Esophagus muscularis mucosa (tissue), 3 donors: Measurements from ENCODE around the gene EPHA4.

Source experiments
- CTCF ChIP-seq, 3 experiments: fragments of 200-600 bp in 2 of 3; fragments of 450-650 bp in 1 of 3; sonication (generic) in 2 of 3; IDR thresholded peaks; one replicate each; pipeline ENCODE4 v1.5.1; 2017 to 2019; ENCODE audit warnings: antibody characterized with exemption in 3 of 3, mild to moderate bottlenecking in 2 of 3, moderate library complexity in 1 of 3
- POLR2A ChIP-seq: fragments of 450-650 bp; IDR thresholded peaks from one replicate; pipeline ENCODE4 v1.6.1; 2017; ENCODE audit warnings: antibody characterized with exemption, moderate library complexity, mild to moderate bottlenecking, low read depth

DNA sequence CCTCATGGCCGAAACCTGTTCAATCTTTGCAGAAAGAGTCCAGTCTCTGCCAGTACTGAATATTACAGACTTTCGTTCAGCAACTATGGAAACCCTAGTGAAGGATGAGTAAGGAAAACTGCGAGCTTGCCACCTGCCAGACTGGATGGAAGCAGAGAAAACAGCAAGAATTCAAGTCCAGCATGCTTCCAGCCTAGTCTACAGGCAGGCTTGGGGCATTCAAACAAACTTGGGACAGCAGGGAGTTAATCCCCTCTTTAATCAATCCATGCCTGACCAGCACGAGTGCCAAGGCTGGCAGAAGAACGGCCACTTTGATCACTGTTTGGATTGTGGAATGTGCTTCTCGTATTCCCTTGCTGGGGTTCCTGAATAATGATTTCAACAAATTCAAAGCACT lies 145.2 kb downstream of the EPHA4 start:
- TF ChIP-seq POLR2A (no peak), CTCF (IDR thresholded peaks at IDR 0.05) (no peak)
